LoVo (cell line): ENCODE measurements around the gene RAB40AL.

Source experiments
- DNase-seq: peaks from one replicate; pipeline ENCODE4 v3.0.0-alpha.2; 2016; ENCODE audit warnings: low spot score

Gene RAB40AL

DNA sequence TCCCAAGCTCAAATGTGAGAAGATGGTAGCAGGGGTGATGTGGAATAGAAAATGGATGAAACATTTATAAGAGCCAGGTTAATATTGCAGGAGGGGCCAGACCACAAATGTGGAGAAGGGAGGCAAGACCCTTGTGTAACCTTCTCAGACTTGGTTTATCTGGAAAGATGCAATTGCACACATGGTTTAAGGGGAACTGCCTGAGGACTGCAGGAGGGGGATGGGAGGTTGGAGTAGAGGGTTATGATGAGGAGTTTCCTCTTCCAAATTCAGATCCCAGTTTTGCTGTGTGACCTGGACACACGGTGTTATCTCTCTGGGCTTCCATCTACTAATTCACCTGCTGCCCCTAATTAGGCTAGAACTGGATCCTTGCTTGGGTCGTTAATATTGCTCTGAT is 46.1 kb downstream of the RAB40AL start:
- no peak for DNase-seq

GRCh38 chrX:102985192-102985591 is 48.1 kb downstream of the RAB40AL start:
- DNase-seq, result peak; percentile 0
